Thoracic aorta (tissue), 2 donors: Measurements from ENCODE around the gene IFT43. TPM values are rescaled to one million over a fixed set of nuclear protein-coding genes. Genes with fewer than 3 reads are reported as not detected.

ENCODE experiments used
- ATAC-seq: fragments of 150-250 bp; one replicate; pipeline ENCODE4 v1.8.0; 2017; ENCODE audit warnings: low read depth; ENCODE audit not compliant: insufficient number of reproducible peaks, low FRiP score
- DNase-seq: peaks from one replicate; pipeline ENCODE4 v3.0.0-alpha.2; 2020; ENCODE audit warnings: low spot score
- H3K27ac ChIP-seq, 2 donors: fragments of 200-600 bp; sonication (generic); 1 replicate in 1 of 2; 2 replicates in 1 of 2; pipeline ENCODE4 v1.5.1; 2016; ENCODE audit warnings: mild to moderate bottlenecking in 2 of 2, moderate library complexity in 2 of 2
- H3K27me3 ChIP-seq: fragments of 200-600 bp; sonication (generic); replicated peaks from 2 replicates; pipeline ENCODE4 v1.6.0; 2016; ENCODE audit warnings: mild to moderate bottlenecking; ENCODE audit not compliant: insufficient read depth
- H3K36me3 ChIP-seq: fragments of 200-600 bp; sonication (generic); one replicate; pipeline ENCODE4 v1.5.1; 2016
- H3K4me1 ChIP-seq, 2 donors: fragments of 200-600 bp; sonication (generic); 1 replicate in 1 of 2; 2 replicates in 1 of 2; pipeline versions ENCODE4 v1.5.1 to v1.6.0; 2016; ENCODE audit warnings: low read depth in 2 of 2, mild to moderate bottlenecking in 1 of 2; ENCODE audit not compliant: control insufficient read depth in 1 of 2
- H3K4me3 ChIP-seq: fragments of 200-600 bp; sonication (generic); 2 replicates; pipeline ENCODE4 v1.5.1; 2016; ENCODE audit warnings: mild to moderate bottlenecking
- H3K9me3 ChIP-seq: fragments of 200-600 bp; sonication (generic); 2 replicates; pipeline ENCODE4 v1.5.1; 2016
- total RNA-seq, 2 donors: library from RNA; depleted of rRNA; stranded (reverse); fragments of >200 nt; gene quantifications; one replicate each; pipeline versions ENCODE4 v1.1.0 to v1.2.3, GENCODE V29; 2016
- TF ChIP-seq, protein P1 (sequence below): fragments of 200-600 bp; sonication (generic); IDR thresholded peaks from one replicate; pipeline ENCODE4 v1.5.1; 2019; ENCODE audit warnings: antibody characterized with exemption

Gene IFT43
- total RNA-seq, 2 donors from 2014 or later: 27.5 to 80.8 TPM

DNA sequence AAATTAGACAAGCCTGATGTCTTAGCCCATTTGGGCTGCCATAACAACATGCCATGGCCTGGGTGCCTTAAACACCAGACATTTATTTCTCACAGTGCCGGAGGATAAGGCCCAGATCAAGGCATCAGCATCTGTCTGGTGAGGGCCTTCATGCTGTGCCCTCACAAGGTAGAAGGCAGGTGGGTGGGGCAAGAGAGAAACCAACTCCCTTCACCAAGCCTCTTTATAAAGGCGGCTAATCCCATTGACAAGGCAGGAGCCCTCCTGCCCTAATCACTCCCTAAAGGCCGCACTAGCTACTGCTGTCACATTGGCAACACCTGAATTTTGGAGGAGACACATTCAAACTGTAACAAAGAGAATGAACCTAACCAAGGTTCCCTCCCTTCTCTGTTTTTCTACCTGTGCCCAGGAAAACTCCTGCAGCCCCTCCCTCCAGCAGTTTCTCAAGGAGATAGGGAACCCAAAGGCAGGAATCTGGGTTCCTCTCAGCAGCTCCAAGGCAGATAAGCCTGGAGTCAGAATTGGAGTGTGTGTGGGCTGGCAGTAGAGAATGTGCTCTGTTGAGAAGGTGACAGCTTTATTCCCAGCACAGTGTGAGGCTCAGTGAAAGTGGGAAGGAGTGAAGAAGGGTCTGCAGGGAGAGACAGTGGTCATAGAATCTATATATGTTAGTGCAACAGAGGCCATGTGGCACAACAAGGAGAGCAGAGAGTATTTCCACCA, 144.5 kb downstream of the IFT43 start:
- Histone ChIP-seq H3K4me3 (no peak overlapping the region), H3K27ac (no peak overlapping the region), H3K27me3 (no peaks in the 10 kb centered on the region), H3K4me1 (no peaks in the 10 kb centered on the region), H3K36me3 (no peaks in the 10 kb centered on the region), H3K9me3 (no peaks in the 10 kb centered on the region)
- TF ChIP-seq, protein P1, sequence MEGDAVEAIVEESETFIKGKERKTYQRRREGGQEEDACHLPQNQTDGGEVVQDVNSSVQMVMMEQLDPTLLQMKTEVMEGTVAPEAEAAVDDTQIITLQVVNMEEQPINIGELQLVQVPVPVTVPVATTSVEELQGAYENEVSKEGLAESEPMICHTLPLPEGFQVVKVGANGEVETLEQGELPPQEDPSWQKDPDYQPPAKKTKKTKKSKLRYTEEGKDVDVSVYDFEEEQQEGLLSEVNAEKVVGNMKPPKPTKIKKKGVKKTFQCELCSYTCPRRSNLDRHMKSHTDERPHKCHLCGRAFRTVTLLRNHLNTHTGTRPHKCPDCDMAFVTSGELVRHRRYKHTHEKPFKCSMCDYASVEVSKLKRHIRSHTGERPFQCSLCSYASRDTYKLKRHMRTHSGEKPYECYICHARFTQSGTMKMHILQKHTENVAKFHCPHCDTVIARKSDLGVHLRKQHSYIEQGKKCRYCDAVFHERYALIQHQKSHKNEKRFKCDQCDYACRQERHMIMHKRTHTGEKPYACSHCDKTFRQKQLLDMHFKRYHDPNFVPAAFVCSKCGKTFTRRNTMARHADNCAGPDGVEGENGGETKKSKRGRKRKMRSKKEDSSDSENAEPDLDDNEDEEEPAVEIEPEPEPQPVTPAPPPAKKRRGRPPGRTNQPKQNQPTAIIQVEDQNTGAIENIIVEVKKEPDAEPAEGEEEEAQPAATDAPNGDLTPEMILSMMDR: no peak
- ATAC-seq (no peak), DNase-seq (no peak)

DNA sequence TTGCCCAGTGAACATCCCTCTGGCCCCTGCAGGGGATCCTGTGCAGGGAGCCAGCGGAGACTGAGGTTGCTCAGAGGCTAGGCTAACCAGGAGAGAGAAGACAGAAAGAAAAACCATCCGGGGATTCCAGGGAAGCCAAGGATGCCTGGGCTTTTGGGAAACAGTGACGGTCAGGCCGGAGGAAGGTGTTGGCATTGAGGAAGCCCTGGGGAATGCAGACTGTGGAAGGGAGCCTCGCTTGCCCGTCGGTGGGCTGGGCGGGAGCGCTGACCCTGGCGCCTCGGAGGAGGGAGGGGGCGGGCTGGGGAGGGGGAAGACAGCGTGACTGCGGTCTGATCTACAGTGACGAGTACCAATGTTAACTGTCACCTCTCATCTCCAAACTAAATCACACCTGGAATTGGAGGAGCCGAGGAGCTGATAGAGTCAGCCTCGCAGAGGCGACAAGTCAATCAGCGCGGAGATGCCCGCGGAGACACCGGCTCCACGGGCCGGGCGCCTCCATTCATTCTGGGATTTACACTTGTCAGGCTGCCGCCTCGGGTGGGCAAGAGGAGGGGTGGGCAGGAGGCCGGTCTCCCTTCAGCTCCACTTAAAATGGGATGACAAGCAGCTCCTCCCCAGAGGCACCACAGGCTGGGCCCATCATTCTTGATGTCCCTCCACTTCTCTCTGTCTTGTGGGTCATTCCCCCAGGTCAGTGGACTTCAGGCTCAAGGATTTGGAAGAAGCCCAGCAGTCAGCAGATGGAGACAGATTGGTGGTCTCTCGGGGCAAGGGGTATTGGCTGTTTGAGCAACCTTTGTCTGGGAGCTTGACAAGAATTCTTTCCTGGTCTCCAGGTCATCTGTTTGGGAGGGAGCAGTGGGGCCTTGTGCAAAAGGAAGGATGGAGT, 145.8 kb downstream of the IFT43 start:
- no peak for DNase-seq

DNA sequence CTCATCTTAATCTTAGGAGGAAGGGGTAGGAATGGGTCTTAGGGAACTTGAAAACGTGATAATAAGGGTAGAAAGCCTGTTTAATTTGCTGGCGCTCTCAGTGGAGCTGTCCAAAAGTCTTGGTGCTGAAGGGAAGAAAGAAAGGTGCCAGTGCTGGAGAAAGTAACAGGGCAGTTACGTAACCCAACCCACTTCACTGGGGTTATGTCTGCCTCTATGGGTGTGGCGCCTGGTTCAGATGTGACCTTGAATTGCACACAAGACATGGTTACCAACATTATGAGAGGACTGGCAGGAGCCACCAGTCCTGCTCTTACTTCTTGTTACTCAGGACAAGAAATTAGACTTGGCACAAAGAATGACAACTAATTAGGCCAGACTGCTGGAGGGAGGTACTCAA, 147.5 kb downstream of the IFT43 start:
- no peak overlapping the region for H3K4me3 ChIP-seq
- H3K4me1 ChIP-seq: no peaks in the 10 kb centered on the region
- H3K27ac ChIP-seq: no peak overlapping the region
- TF ChIP-seq, protein P1: no peak
- DNase-seq (no peak), ATAC-seq (no peak)
- H3K9me3 ChIP-seq: no peaks in the 10 kb centered on the region
- no peaks in the 10 kb centered on the region for H3K36me3 ChIP-seq
- H3K27me3 ChIP-seq: no peaks in the 10 kb centered on the region

More for the DNA sequence above, 145.8 kb downstream of the IFT43 start:
- ATAC-seq: no peak
- Histone ChIP-seq H3K36me3 (no peaks in the 10 kb centered on the region), H3K27me3 (no peaks in the 10 kb centered on the region), H3K4me3 (no peak overlapping the region), H3K9me3 (no peaks in the 10 kb centered on the region), H3K4me1 (no peaks in the 10 kb centered on the region), H3K27ac (no peak overlapping the region)
- TF ChIP-seq, protein P1: no peak

Other genes with a start within 250 kb of the IFT43 start
- gene TGFB3, start 3.8 kb upstream of the IFT43 start, total RNA-seq: 10 to 100 TPM; 46.4 to 67.1 TPM
- gene GPATCH2L, start 166.2 kb downstream of the IFT43 start, total RNA-seq: 100 to 1,000 TPM in 1 of 2 donors, 10 to 100 TPM in 1; 29.9 to 124 TPM